ENCODE data around the gene LDHB.
"Not testable (repeated sequence)": the region's sequence is repeated elsewhere in the genome, so short reads cannot be mapped to it uniquely, and the experiment has no call there.

Gene LDHB

DNA sequence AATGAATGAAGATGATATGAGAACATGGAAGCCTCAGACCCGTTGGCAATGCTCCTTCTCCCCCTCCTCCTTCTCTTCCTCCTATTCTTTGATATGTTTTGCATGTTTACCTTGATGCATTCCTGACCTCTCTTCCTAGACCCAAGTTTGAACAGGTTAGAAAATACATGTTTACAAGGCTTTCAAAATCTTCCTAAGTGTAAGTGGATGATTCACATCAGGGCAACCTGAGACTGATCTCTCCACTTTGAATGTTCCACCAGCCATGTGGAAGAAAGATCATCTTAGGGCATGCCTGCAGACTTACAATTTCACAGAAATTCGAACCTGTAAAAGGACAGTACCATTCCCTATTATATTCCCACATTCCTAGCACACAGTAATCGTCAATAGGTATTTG, 18.0 kb upstream of the LDHB start:
- no peak overlapping the region for H3K4me3 ChIP-seq (ENCODE audit: low read depth, low read length)
- TF ChIP-seq, protein P1, sequence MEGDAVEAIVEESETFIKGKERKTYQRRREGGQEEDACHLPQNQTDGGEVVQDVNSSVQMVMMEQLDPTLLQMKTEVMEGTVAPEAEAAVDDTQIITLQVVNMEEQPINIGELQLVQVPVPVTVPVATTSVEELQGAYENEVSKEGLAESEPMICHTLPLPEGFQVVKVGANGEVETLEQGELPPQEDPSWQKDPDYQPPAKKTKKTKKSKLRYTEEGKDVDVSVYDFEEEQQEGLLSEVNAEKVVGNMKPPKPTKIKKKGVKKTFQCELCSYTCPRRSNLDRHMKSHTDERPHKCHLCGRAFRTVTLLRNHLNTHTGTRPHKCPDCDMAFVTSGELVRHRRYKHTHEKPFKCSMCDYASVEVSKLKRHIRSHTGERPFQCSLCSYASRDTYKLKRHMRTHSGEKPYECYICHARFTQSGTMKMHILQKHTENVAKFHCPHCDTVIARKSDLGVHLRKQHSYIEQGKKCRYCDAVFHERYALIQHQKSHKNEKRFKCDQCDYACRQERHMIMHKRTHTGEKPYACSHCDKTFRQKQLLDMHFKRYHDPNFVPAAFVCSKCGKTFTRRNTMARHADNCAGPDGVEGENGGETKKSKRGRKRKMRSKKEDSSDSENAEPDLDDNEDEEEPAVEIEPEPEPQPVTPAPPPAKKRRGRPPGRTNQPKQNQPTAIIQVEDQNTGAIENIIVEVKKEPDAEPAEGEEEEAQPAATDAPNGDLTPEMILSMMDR (IDR thresholded peaks at IDR 0.05; ENCODE audit: low read depth, low read length), result no peak

DNA sequence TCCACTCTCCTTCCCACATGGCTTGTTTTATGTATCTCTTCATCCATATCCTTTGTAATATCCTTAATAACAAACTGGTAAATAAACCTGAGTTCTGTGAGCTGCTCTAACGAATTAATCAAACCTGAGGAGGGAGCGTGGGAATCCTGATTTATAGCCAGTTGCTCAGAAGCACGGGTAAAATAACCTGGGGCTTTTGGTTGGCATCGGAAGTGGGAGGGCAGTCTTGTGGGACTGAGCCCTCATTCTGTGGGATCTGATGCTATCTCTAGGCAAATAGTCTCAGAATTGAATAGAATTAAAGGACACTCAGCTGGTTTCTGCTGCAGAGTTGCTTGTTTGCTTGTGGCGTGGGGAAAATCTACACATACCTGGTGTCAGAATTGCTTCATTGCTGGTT, 17.5 kb upstream of the LDHB start:
- no peak overlapping the region for H3K4me3 ChIP-seq (ENCODE audit: low read depth, low read length)
- TF ChIP-seq, protein P1 (IDR thresholded peaks at IDR 0.05; ENCODE audit: low read depth, low read length), result no peak

DNA sequence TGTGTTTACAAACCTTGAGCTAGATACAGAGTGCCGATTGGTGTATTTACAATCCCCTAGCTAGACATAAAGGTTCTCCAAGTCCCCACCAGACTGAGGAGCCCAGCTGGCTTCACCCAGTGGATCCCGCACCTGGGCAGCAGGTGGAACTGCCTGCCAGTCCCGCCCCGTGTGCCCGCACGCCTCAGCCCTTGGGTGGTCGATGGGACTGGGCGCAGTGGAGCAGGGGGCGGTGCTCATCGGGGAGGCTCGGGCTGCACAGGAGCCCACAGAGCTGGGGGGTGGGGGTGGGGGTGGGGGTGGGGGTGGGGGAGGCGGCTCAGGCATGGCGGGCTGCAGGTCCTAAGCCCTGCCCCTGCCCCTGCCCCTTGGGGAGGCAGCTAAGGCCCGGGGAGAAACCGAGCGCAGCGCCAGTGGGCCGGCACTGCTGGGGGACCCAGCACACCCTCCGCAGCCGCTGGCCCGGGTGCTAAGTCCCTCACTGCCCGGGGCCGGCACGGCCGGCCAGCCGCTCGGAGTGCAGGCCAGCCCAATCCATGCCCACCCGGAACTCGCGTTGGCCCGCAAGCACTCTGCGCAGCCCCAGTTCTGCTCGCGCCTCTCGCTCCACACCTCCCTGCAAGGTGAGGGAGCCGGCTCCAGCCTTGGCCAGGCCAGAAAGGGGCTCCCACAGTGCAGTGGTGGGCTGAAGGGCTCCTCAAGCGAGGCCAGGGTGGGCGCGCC, 16.3 kb upstream of the LDHB start:
- H3K4me3 ChIP-seq (ENCODE audit: low read depth, low read length), result not testable (repeated sequence)

DNA sequence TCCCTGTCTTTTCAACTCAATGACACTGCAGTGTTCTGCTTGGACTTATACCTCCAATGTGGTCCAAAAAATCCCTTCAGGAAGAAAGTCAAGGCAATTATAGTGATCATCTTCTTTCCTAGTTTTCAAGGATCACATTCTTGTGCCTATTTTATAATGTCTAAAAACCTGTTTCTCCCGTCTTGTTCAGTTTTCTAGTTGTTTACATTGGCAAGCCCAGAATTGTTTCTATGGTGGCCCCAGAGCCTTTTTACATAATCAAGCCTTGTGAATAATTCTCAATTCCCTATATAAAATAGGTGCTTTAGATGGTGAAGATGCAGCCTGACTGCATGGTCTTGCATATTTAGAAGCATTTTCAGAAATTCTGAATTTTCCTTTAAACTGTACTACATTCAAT, 14.5 kb upstream of the LDHB start:
- TF ChIP-seq, protein P1 (IDR thresholded peaks at IDR 0.05; ENCODE audit: low read depth, low read length), result no peak
- no peak overlapping the region for H3K4me3 ChIP-seq (ENCODE audit: low read depth, low read length)

DNA sequence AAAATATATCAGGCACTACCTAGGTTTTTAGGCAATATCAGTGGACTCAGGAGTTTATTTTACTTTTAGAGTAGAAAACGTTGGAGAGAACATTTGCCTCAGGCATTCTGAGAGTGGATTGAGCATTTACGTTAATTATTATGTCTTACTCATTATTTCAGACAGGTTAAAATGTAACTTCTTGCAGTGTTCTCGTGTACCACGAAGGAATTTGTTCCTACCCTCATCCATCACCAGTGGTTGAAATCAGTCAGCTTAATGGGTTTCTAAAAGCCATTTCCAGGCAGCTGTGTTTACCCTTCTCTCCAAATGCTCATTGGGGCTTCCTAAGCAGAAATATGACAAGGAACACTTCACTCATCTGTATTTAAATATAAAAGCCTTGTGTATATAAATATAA, 9.1 kb upstream of the LDHB start:
- no peak overlapping the region for H3K4me3 ChIP-seq (ENCODE audit: low read depth, low read length)
- TF ChIP-seq, protein P1 (IDR thresholded peaks at IDR 0.05; ENCODE audit: low read depth, low read length), result no peak

DNA sequence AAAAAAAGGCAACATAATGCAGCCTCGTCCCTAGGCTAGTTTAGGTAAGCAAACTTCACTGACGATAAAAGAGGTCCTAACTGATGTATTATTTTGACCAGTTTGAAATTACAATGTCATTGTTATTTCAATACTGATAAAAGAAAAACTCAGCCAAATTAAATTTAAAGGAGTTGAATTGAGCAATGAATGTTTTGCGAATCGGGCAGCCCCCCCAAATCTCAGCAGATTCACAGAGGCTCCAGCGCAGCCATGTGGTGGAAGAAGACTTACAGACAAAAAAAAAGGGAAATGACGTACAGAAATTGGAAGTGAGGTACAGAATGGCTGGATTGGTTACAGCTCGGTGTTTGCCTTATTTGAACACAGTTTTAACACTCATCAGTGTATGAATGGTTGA, 8.2 kb upstream of the LDHB start:
- TF ChIP-seq, protein P1 (IDR thresholded peaks at IDR 0.05; ENCODE audit: low read depth, low read length), result no peak
- H3K4me3 ChIP-seq (ENCODE audit: low read depth, low read length), result no peak overlapping the region

DNA sequence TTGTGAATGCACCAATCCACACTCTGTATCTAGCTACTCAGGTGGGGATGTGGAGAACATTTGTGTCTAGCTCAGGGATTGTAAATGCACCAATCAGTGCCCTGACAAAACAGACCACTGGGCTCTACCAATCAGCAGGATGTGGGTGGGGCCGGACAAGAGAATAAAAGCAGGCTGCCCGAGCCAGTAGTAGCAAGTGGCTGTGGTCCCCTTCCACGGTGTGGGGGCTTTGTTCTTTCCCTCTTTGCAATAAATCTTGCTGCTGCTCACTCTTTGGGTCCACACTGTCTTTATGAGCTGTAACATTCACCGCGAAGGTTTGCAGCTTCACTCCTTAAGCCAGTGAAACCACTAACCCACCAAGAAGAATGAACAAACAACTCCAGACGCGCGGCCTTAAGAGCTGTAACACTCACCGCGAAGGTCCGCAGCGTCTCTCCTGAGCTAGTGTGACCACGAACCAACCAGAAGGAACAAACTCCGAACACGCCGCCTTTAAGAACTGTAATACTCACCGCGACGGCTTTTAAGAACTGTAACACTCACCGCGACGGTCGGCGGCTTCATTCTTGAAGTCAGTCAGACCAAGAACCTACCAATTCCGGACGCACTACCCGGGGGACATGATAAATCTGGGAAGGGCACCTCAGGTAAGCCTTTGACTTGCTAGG, 4.6 kb upstream of the LDHB start:
- TF ChIP-seq, protein P1 (IDR thresholded peaks at IDR 0.05; ENCODE audit: low read depth, low read length), result no peak
- no peak overlapping the region for H3K4me3 ChIP-seq (ENCODE audit: low read depth, low read length)

DNA sequence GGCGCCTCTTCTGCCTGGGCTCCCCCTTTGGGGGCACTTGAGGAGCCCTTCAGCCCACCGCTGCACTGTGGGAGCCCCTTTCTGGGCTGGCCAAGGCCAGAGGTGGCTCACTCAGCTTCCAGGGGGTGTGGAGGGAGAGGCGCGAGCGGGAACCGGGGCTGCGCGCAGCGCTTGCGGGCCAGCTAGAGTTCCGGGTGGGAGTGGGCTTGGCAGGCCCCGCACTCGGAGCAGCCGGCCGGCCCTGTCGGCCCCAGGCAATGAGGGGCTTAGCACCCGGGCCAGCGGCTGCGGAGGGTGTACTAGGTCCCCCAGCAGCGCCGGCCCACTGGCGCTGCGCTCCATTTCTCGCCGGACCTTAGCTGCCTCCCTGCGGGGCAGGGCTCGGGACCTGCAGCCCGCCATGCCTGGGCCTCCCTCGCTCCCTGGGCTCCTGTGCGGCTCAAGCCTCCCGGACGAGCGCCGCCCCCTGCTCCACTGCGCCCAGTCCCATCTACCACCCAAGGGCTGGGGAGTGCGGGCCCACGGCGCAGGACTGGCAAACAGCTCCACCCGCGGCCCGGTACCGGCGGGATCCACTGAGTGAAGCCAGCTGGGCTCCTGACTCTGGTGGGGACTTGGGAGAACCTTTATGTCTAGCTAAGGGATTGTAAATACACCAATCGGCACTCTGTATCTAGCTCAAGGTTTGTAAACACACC, 3.9 kb upstream of the LDHB start:
- H3K4me3 ChIP-seq (ENCODE audit: low read depth, low read length), result not testable (repeated sequence)

All from WI38 (cell line).